Endothelial cell of umbilical vein (primary cell): ENCODE results near the gene SLC29A3.

Experiments used
- MYC ChIP-seq: IDR thresholded peaks from one replicate; pipeline ENCODE4 v1.6.1; 2011; ENCODE audit warnings: mild to moderate bottlenecking, low read depth, low read length
- POLR2A ChIP-seq: IDR thresholded peaks from 2 replicates; pipeline ENCODE4 v1.6.1; 2012; ENCODE audit warnings: low read depth, mild to moderate bottlenecking, control low read depth, low read length
- TF ChIP-seq, protein P1 (sequence below), 2 donors: IDR thresholded peaks; 1 replicate in 1 of 2; 2 replicates in 1 of 2; pipeline ENCODE4 v1.5.1; 2011; ENCODE audit warnings: low read length in 2 of 2, mild to moderate bottlenecking in 2 of 2, moderate library complexity in 2 of 2, control low read depth in 1 of 2, inconsistent platforms in 1 of 2, low read depth in 1 of 2; ENCODE audit not compliant: insufficient read depth in 1 of 2; ENCODE audit errors: extremely low read depth in 1 of 2

DNA sequence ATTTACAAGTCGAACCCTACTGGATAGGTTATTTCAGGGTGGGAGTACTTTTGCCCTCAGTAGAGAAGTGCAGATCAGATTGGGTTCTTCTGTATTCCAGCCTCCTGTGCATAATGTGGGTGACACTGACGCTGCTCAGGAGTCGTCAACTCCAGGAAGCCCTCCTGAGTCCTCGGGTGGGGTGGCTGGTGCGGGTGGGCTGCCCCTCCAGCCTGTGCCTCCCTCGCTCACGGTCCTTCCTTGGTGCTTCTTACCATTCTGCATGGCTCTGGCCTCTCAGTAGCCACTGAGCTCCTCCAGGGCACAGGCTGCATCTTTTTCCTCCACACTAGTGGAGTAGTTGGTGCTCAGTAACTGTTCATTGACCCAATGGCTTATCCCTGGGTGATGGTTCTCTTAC, 82.0 kb downstream of the SLC29A3 start:
- TF ChIP-seq POLR2A (no peak), MYC (no peak)
- TF ChIP-seq, protein P1, sequence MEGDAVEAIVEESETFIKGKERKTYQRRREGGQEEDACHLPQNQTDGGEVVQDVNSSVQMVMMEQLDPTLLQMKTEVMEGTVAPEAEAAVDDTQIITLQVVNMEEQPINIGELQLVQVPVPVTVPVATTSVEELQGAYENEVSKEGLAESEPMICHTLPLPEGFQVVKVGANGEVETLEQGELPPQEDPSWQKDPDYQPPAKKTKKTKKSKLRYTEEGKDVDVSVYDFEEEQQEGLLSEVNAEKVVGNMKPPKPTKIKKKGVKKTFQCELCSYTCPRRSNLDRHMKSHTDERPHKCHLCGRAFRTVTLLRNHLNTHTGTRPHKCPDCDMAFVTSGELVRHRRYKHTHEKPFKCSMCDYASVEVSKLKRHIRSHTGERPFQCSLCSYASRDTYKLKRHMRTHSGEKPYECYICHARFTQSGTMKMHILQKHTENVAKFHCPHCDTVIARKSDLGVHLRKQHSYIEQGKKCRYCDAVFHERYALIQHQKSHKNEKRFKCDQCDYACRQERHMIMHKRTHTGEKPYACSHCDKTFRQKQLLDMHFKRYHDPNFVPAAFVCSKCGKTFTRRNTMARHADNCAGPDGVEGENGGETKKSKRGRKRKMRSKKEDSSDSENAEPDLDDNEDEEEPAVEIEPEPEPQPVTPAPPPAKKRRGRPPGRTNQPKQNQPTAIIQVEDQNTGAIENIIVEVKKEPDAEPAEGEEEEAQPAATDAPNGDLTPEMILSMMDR (IDR thresholded peaks at IDR 0.05; ENCODE audit: extremely low read depth in 1 of 2, insufficient read depth in 1 of 2, low read depth in 1 of 2, low read length in 2 of 2) = no peak
